ENCODE data around the gene GATC.
A peak's percentile ranks its signal among the peaks of the same experiment; 100 is the strongest.
"Not testable (repeated sequence)": the region's sequence is repeated elsewhere in the genome, so short reads cannot be mapped to it uniquely, and the experiment has no call there.

GATC gene

GRCh38 chr12:120472521-120472920 is 26.3 kb downstream of the GATC start:
- no peak for DNase-seq

- DNase-seq, result no peak
These were observed 27.8 kb downstream of the GATC start for GRCh38 chr12:120473807-120474615.

- no peak for DNase-seq
These were observed 28.3 kb downstream of the GATC start for GRCh38 chr12:120474616-120474960.

GRCh38 chr12:120475643-120476042 is 29.4 kb downstream of the GATC start:
- DNase-seq, result no peak

- DNase-seq, result no peak
These were observed 33.2 kb downstream of the GATC start for GRCh38 chr12:120479458-120479857.

- DNase-seq, result no peak
These were observed 34.0 kb downstream of the GATC start for GRCh38 chr12:120480211-120480610.

- no peak for DNase-seq
These were observed 35.0 kb downstream of the GATC start for GRCh38 chr12:120481022-120481767.

GRCh38 chr12:120483621-120484020 is 37.4 kb downstream of the GATC start:
- DNase-seq, result no peak

GRCh38 chr12:120485961-120486881 is 40.0 kb downstream of the GATC start:
- DNase-seq, result no peak

- not testable (repeated sequence) for DNase-seq
These were observed 41.3 kb downstream of the GATC start for GRCh38 chr12:120487552-120487951.

GRCh38 chr12:120488057-120488640 is 41.9 kb downstream of the GATC start:
- DNase-seq, result no peak

GRCh38 chr12:120489018-120489417 is 42.8 kb downstream of the GATC start:
- no peak for DNase-seq

- no peak for DNase-seq
These were observed 44.1 kb downstream of the GATC start for GRCh38 chr12:120490325-120490724.

GRCh38 chr12:120490833-120491512 is 44.7 kb downstream of the GATC start:
- DNase-seq, result no peak

- DNase-seq, result no peak
These were observed 49.0 kb downstream of the GATC start for GRCh38 chr12:120495186-120495730.

GRCh38 chr12:120495731-120496412 is 49.6 kb downstream of the GATC start, which contains the start of gene DYNLL1:
Gene DYNLL1, plus strand, starts transcription at chr12:120496113. Its CDS starts 309 bp downstream, at chr12:120496422.
- DNase-seq, result peak; percentile 99

- DNase-seq, result peak; percentile 52
These were observed 50.4 kb downstream of the GATC start for GRCh38 chr12:120496413-120497340.

- DNase-seq, result no peak
These were observed 51.4 kb downstream of the GATC start for GRCh38 chr12:120497524-120498150.

GRCh38 chr12:120498870-120499515 is 52.7 kb downstream of the GATC start:
- DNase-seq, result no peak
